PC-9 (cell line): Measurements from ENCODE around the gene ACTN1. TPM values are rescaled to one million over a fixed set of nuclear protein-coding genes. Genes with fewer than 3 reads are reported as not detected.

Experiments
- BruUV-seq: library from RNA; stranded (reverse); fragments of 400-500 nt; replicated peaks from 2 replicates; lab custom pipeline; 2021; lab: Mats Ljungman, UMichigan
- CTCF ChIA-PET: fragments of 300-600 bp; sonication (Branson Sonifier 250); formaldehyde crosslinking; loops from one replicate; lab custom pipeline; 2022; ENCODE audit warnings: antibody characterized with exemption; lab: Charles Lee
- POLR2A ChIA-PET: fragments of 300-600 bp; sonication (Branson Sonifier 250); formaldehyde crosslinking; loops from one replicate; lab custom pipeline; 2022; ENCODE audit warnings: antibody characterized with exemption; ENCODE audit not compliant: unreplicated experiment; lab: Charles Lee
- DNase-seq, 2 experiments: peaks; one replicate each; pipeline versions ENCODE4 v3.0.0 to v3.0.0-alpha.2; 2015 to 2022; ENCODE audit warnings: mixed read lengths in 1 of 2
- H2AFZ ChIP-seq: fragments of 200-600 bp; sonication (generic); 2 replicates; pipeline ENCODE4 v1.8.1; 2017; ENCODE audit warnings: antibody characterized with exemption
- H3F3A ChIP-seq: fragments of 200-600 bp; sonication (generic); 2 replicates; pipeline ENCODE4 v1.8.1; 2017; ENCODE audit warnings: antibody characterized with exemption, mild to moderate bottlenecking, low read depth; ENCODE audit not compliant: insufficient read depth
- H3K27ac ChIP-seq: fragments of 200-600 bp; sonication (generic); 2 replicates; pipeline ENCODE4 v1.6.1; 2016; ENCODE audit warnings: mixed run types
- H3K27me3 ChIP-seq: fragments of 200-600 bp; sonication (generic); 2 replicates; pipeline ENCODE4 v1.6.1; 2016; ENCODE audit warnings: low read depth, mixed run types; ENCODE audit not compliant: insufficient read depth
- H3K36me3 ChIP-seq: fragments of 200-600 bp; sonication (generic); 2 replicates; pipeline ENCODE4 v1.6.1; 2016; ENCODE audit warnings: low read depth, mixed run types
- H3K4me1 ChIP-seq: fragments of 200-600 bp; sonication (generic); replicated peaks from 2 replicates; pipeline ENCODE4 v1.6.1; 2016; ENCODE audit warnings: mixed run types; ENCODE audit not compliant: insufficient read depth
- H3K4me2 ChIP-seq: fragments of 200-600 bp; sonication (generic); 2 replicates; pipeline ENCODE4 v1.6.1; 2017; ENCODE audit warnings: mixed run types
- H3K4me3 ChIP-seq: fragments of 200-600 bp; sonication (generic); 2 replicates; pipeline ENCODE4 v1.6.1; 2016; ENCODE audit warnings: mixed run types
- H3K79me2 ChIP-seq: fragments of 200-600 bp; sonication (generic); 2 replicates; pipeline ENCODE4 v1.6.1; 2017; ENCODE audit warnings: low read depth, mixed run types
- H3K9me2 ChIP-seq: fragments of 200-600 bp; sonication (generic); 2 replicates; pipeline ENCODE4 v1.8.1; 2017; ENCODE audit warnings: mild to moderate bottlenecking; ENCODE audit not compliant: insufficient read depth
- H3K9me3 ChIP-seq: fragments of 200-600 bp; sonication (generic); 2 replicates; pipeline ENCODE4 v1.8.1; 2016; ENCODE audit warnings: low read depth; ENCODE audit not compliant: insufficient read depth
- H4K20me1 ChIP-seq: fragments of 200-600 bp; sonication (generic); 2 replicates; pipeline ENCODE4 v1.8.1; 2017; ENCODE audit not compliant: insufficient read depth
- EZH2 ChIP-seq: fragments of 200-600 bp; sonication (generic); IDR thresholded peaks from 2 replicates; pipeline ENCODE4 v1.8.0; 2017; ENCODE audit warnings: antibody characterized with exemption, low read depth
- intact Hi-C: fragments of 100-400 bp; cut with micrococcal nuclease; formaldehyde crosslinking; loops from one replicate; pipeline ENCODE4 v1.10.0; 2022; ENCODE audit not compliant: unreplicated experiment
- total RNA-seq: library from RNA; stranded (reverse); gene quantifications from 2 replicates; pipeline ENCODE4 v1.2.3, GENCODE V29; 2021
- TF ChIP-seq, protein P1 (sequence below): fragments of 200-600 bp; sonication (generic); conservative IDR thresholded peaks from 2 replicates; pipeline ENCODE4 v1.6.1; 2017; ENCODE audit warnings: mixed run types, antibody characterized with exemption, mild to moderate bottlenecking, moderate library complexity

The ACTN1 gene
- total RNA-seq, 1 experiment from 2014 or later: 314 TPM

DNA sequence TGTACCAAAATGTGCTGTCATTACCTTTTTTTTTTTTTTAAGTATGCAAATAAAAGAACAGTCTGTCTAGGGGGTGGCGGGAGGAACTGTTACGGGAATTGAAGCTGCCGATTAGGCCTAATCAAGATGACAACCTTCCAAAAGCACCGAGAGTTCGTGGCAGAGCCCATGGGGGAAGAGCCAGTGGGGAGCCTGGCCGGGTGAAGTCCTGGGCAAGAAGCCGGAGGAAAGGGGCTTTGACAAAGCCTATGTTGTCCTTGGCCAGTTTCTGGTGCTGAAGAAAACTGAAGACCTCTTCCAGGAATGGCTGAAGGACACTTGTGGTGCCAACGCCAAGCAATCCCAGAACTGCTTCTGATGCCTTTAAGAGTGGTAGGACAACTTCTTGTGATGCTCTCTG lies 42.6 kb downstream of the ACTN1 start:
- POLR2A ChIA-PET: no interaction called here
- BruUV-seq: no TSS peak
- CTCF ChIA-PET: no interaction called here
- H3K36me3 ChIP-seq: peaks cover 24% of the 10 kb centered on the region; the same call in 1 of the 2 replicates
- H3K4me1 ChIP-seq: peaks cover 46% of the 10 kb centered on the region
- intact Hi-C loops: no loop called here
- H3K4me2 ChIP-seq: no peak overlapping the region
- H3K9me2 ChIP-seq: no peaks in the 10 kb centered on the region
- H3K4me3 ChIP-seq: no peak overlapping the region
- peaks cover 95% of the 10 kb centered on the region for H4K20me1 ChIP-seq
- no peak overlapping the region for H2AFZ ChIP-seq
- no peak overlapping the region for H3K27ac ChIP-seq
- TF ChIP-seq EZH2: no peak
- TF ChIP-seq, protein P1, sequence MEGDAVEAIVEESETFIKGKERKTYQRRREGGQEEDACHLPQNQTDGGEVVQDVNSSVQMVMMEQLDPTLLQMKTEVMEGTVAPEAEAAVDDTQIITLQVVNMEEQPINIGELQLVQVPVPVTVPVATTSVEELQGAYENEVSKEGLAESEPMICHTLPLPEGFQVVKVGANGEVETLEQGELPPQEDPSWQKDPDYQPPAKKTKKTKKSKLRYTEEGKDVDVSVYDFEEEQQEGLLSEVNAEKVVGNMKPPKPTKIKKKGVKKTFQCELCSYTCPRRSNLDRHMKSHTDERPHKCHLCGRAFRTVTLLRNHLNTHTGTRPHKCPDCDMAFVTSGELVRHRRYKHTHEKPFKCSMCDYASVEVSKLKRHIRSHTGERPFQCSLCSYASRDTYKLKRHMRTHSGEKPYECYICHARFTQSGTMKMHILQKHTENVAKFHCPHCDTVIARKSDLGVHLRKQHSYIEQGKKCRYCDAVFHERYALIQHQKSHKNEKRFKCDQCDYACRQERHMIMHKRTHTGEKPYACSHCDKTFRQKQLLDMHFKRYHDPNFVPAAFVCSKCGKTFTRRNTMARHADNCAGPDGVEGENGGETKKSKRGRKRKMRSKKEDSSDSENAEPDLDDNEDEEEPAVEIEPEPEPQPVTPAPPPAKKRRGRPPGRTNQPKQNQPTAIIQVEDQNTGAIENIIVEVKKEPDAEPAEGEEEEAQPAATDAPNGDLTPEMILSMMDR: no peak
- H3K79me2 ChIP-seq: peaks cover 100% of the 10 kb centered on the region
- H3F3A ChIP-seq: peaks cover 55% of the 10 kb centered on the region
- DNase-seq: no peak
- H3K9me3 ChIP-seq: no peaks in the 10 kb centered on the region
- H3K27me3 ChIP-seq: no peaks in the 10 kb centered on the region

DNA sequence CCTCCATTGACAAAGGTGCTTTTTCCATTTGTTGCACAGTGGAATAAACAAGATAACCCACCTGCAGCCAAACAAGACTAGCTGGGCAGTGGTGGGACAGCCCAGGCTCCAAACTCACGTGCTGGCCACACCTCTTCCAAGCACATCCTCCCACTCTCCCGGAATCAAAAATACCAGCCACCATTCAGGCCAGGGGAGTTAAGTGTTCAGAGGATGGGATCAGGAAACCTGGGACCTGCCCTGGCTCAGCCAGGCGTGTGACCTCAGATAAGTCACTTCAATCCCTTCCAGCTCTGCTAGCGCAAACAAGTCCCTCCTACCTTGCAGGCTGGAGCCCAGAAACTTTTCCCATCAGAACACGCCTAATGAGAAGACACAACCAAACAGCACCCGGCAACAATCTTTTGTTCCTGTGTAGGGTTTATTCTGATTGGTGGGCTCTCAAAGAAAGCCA lies 43.3 kb downstream of the ACTN1 start:
- no TSS peak for BruUV-seq
- DNase-seq: no peak
- H3K79me2 ChIP-seq: peaks cover 100% of the 10 kb centered on the region
- no peaks in the 10 kb centered on the region for H3K27me3 ChIP-seq
- H3K4me3 ChIP-seq: no peak overlapping the region
- H3F3A ChIP-seq: peaks cover 54% of the 10 kb centered on the region
- H3K4me1 ChIP-seq: peaks cover 39% of the 10 kb centered on the region
- no peak for TF ChIP-seq EZH2
- TF ChIP-seq, protein P1: no peak
- ChIA-PET POLR2A (no interaction called here), CTCF (no interaction called here)
- no peaks in the 10 kb centered on the region for H3K9me3 ChIP-seq
- 0 out of 2 replicates have a peak, but pooled peaks cover 28% of the 10 kb centered on the region for H3K36me3 ChIP-seq
- intact Hi-C loops: no loop called here
- H3K4me2 ChIP-seq: no peak overlapping the region
- peaks cover 96% of the 10 kb centered on the region for H4K20me1 ChIP-seq
- H3K27ac ChIP-seq: no peak overlapping the region
- H2AFZ ChIP-seq: no peak overlapping the region
- no peaks in the 10 kb centered on the region for H3K9me2 ChIP-seq

DNA sequence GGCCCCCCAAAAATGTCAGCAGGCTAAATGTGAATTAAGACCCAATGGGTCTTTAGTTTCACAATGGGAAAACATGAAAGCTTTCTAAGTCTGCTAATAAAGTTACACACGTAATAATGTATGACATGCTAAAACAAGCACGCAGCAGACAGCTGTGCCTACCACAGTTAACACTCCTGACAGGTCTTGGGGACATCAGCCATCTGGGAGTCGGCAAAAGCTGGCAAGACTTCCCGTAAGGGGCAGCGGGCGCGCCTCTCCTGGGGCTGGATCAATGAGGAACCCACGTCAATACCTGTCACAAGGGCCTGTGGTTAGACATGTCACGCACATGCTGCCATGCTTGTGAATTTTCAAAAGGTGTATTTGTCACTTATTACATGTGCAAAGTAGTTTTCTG lies 45.0 kb downstream of the ACTN1 start:
- intact Hi-C loops: no loop called here
- Histone ChIP-seq H3K79me2 (peaks cover 100% of the 10 kb centered on the region), H3F3A (peaks cover 37% of the 10 kb centered on the region; the same call in 1 of the 2 replicates), H3K4me3 (no peak overlapping the region), H3K9me3 (no peaks in the 10 kb centered on the region), H3K36me3 (peaks cover 36% of the 10 kb centered on the region; the same call in 1 of the 2 replicates), H3K27ac (no peak overlapping the region), H3K4me1 (peaks cover 21% of the 10 kb centered on the region), H3K9me2 (no peaks in the 10 kb centered on the region), H2AFZ (no peak overlapping the region), H3K27me3 (no peaks in the 10 kb centered on the region), H3K4me2 (no peak overlapping the region), H4K20me1 (peaks cover 97% of the 10 kb centered on the region)
- CTCF ChIA-PET: no interaction called here
- DNase-seq: no peak
- no peak for TF ChIP-seq EZH2
- TF ChIP-seq, protein P1: no peak
- BruUV-seq: no TSS peak
- POLR2A ChIA-PET: no interaction called here
